Lung (tissue), 16 donors: ENCODE results near the gene CFAP20DC. TPM values are rescaled to one million over a fixed set of nuclear protein-coding genes. Genes with fewer than 3 reads are reported as not detected.
"Not testable (repeated sequence)": the region's sequence is repeated elsewhere in the genome, so short reads cannot be mapped to it uniquely, and the experiment has no call there.

ENCODE experiments used
- ATAC-seq: fragments of 200-7000 bp; cut with Tn5 transposase; one replicate; pipeline ENCODE4 v1.9.1; 2020; ENCODE audit warnings: moderate number of reproducible peaks; ENCODE audit not compliant: insufficient read depth, low FRiP score
- DNase-seq, 3 donors: peaks; one replicate each; pipeline ENCODE4 v3.0.0-alpha.2; 2013 to 2017
- H3K27ac ChIP-seq, 2 donors: one replicate each; pipeline ENCODE4 v1.5.1; 2013; ENCODE audit warnings: mild to moderate bottlenecking in 2 of 2, moderate library complexity in 2 of 2, control low read depth in 1 of 2, inconsistent platforms in 1 of 2, low read depth in 1 of 2, low read length in 1 of 2
- H3K27me3 ChIP-seq, 3 donors: one replicate each; pipeline ENCODE4 v1.5.1; 2013; ENCODE audit warnings: low read length in 2 of 3; ENCODE audit not compliant: control insufficient read depth in 3 of 3, insufficient read depth in 3 of 3
- H3K36me3 ChIP-seq, 4 donors: one replicate each; pipeline ENCODE4 v1.5.1; 2013; ENCODE audit warnings: low read length in 4 of 4, mild to moderate bottlenecking in 1 of 4, moderate library complexity in 1 of 4; ENCODE audit not compliant: control insufficient read depth in 4 of 4, insufficient read depth in 4 of 4
- H3K4me1 ChIP-seq, 5 donors: one replicate each; pipeline ENCODE4 v1.5.1; 2013; ENCODE audit warnings: low read length in 5 of 5, mild to moderate bottlenecking in 2 of 5, moderate library complexity in 1 of 5; ENCODE audit not compliant: control insufficient read depth in 5 of 5, insufficient read depth in 5 of 5
- H3K4me3 ChIP-seq: one replicate; pipeline ENCODE4 v1.5.1; 2013; ENCODE audit warnings: mild to moderate bottlenecking, control low read depth, moderate library complexity
- H3K9ac ChIP-seq, 2 donors: one replicate each; pipeline ENCODE4 v1.5.1; 2013; ENCODE audit warnings: low read length in 2 of 2, control low read depth in 1 of 2; ENCODE audit not compliant: insufficient read depth in 1 of 2
- H3K9me3 ChIP-seq, 4 donors: one replicate each; pipeline ENCODE4 v1.5.1; 2013; ENCODE audit warnings: low read length in 3 of 4, mild to moderate bottlenecking in 1 of 4, moderate library complexity in 1 of 4; ENCODE audit not compliant: control insufficient read depth in 4 of 4, insufficient read depth in 3 of 4
- WGBS, 2 donors: extraction: QIAGEN DNeasy Blood & Tissue Kit; methylation state at CpG; one replicate each; pipeline ENCODE4 v1.1.7; 2013; 5-methylcytosine and 5-hydroxymethylcytosine counted together
- long read RNA-seq, 5 donors: transcript quantifications; one replicate each; lab custom pipeline, GENCODE V29; 2026
- polyA plus RNA-seq, 2 donors: library from polyadenylated mRNA; stranded (reverse); fragments of 200-250 nt; gene quantifications; one replicate each; pipeline ENCODE4 v1.2.1, GENCODE V29; 2013
- total RNA-seq, 2 donors: library from RNA; depleted of rRNA in 1 of 2; stranded (reverse); fragments of >200 nt in 1 of 2; gene quantifications; one replicate each; pipeline ENCODE4 v1.2.1, GENCODE V29; 2014 to 2021
- TF ChIP-seq, protein P1 (sequence below): IDR thresholded peaks from 2 replicates; pipeline ENCODE4 v1.5.1; 2012; ENCODE audit warnings: mild to moderate bottlenecking; ENCODE audit errors: control extremely low read depth, extremely low read depth
- donor health status: control.
- donor health status: control.
- donor health status: Bipolar disorder and iron deficiency.
- donor health status: healthy.
- donor health status: DM: yes; HTN: yes; CAD: no.

CFAP20DC gene
- total RNA-seq (1 to 10 TPM; 2.3 to 5.4 TPM), polyA plus RNA-seq (under 1 TPM; 0.47 to 0.69 TPM)
- long read RNA-seq, donor 1 = 0 reads
- long read RNA-seq, donor 2 = 0 reads
- long read RNA-seq, donor 3 = 0 reads
- long read RNA-seq, donor 4 = 0 reads
- long read RNA-seq, donor 5 = 0 reads

DNA sequence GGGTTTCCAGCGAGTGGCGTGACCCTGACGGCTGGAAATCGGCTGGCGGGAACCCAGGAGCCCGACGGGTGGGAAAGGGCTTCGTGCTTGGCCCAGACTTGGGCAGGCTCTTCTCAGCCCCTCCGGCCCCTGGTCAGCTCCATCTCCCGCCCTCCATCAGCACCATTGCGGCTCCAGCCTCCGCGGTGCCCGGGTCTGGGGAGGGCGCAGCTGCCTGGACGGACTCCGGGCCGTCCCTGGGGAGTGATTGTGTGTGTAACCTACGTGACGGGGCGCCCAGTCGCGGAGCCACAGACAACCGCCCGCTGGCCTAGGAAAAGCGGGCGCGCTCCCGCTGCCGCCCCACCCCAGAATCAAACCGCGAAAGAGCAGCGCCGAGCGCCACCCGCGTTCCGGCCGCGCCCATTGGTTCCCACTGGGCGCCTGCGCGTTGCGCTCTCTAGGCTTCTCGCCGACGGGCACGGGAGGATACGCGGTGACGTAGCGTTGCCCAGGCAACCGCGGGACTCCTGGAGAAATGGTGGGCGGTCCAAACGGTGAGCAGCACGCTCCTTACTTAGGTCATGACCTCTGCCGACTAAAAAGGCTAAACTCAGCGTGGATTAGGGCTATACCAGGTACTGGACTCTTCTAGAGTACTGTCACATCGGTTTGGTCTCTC is at the start of gene CFAP20DC:
CFAP20DC (minus strand) TSS at position 355 of the 661 bp plus-strand sequence. CDS start 394 bp downstream, outside the sequence.
- 2 to 4% methylated on average over 60 of the region's 60 CpGs for WGBS, 2 donors
- Histone ChIP-seq H3K27me3 (no peaks in the 10 kb centered on the region), H3K4me3 (peak within 1 kb of the TSS; percentile 62), H3K4me1 (peaks cover 0 to 9% (median 2%) of the 10 kb centered on the region in 5 donors), H3K9ac (peak within 1 kb of the TSS; percentile 58 to 89), H3K9me3 (no peaks in the 10 kb centered on the region), H3K36me3 (no peaks in the 10 kb centered on the region), H3K27ac (peak within 1 kb of the TSS in 1 of 2 donors; percentile 6)
- peak; percentile 98 for ATAC-seq
- peak; percentile 97 to 98 (median 97) for DNase-seq
- TF ChIP-seq, protein P1, sequence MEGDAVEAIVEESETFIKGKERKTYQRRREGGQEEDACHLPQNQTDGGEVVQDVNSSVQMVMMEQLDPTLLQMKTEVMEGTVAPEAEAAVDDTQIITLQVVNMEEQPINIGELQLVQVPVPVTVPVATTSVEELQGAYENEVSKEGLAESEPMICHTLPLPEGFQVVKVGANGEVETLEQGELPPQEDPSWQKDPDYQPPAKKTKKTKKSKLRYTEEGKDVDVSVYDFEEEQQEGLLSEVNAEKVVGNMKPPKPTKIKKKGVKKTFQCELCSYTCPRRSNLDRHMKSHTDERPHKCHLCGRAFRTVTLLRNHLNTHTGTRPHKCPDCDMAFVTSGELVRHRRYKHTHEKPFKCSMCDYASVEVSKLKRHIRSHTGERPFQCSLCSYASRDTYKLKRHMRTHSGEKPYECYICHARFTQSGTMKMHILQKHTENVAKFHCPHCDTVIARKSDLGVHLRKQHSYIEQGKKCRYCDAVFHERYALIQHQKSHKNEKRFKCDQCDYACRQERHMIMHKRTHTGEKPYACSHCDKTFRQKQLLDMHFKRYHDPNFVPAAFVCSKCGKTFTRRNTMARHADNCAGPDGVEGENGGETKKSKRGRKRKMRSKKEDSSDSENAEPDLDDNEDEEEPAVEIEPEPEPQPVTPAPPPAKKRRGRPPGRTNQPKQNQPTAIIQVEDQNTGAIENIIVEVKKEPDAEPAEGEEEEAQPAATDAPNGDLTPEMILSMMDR = no peak

DNA sequence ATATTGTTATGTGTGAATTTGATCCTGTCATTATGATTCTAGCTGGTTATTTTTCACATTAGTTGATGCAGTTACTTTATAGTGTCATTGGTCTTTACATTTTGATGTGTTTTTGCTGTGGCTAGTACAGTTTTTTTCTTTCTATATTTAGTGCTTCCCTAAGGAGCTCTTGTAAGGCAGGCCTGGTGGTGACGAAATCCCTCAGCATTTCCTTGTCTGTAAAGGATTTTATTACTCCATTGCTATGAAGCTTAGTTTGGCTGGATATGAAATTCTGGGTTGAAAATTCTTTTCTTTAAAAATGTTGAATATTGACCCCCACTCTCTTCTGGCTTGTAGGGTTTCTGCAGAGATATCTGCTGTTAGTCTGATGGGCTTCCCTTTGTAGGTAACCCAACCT is 48.7 kb upstream of the CFAP20DC start:
- ATAC-seq = not testable (repeated sequence)
- 73 to 75% methylated on average over 1 of the region's 1 CpG for WGBS, 2 donors

DNA sequence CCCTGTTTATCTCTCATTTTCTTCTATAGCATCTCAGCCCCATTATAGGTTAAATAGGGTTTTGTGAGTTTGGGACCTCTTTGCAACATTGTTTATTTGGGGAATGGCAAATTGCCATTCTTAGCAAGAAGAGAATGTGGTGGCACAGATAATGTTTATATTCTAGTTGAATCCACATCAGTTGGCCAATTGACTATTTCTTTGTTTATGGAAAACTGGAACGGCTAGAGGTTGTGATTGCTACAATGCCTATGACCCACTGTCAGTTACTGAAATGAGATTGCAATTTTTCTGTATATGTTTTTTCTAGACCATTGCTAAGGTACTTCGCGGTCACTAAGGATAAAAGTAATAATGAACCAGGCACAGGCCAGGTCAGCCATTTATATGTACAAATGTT is 44.6 kb upstream of the CFAP20DC start:
- TF ChIP-seq, protein P1 = no peak
- Histone ChIP-seq H3K27ac (no peak overlapping the region), H3K36me3 (no peaks in the 10 kb centered on the region), H3K9ac (no peak overlapping the region), H3K4me1 (no peaks in the 10 kb centered on the region), H3K4me3 (no peak overlapping the region), H3K27me3 (no peaks in the 10 kb centered on the region), H3K9me3 (no peaks in the 10 kb centered on the region)
- ATAC-seq = no peak
- WGBS, 2 donors = 80 to 90% methylated on average over 3 of the region's 3 CpGs
- peak in 2 of 3 donors; percentile 39 to 41 for DNase-seq

More for the DNA sequence above, 48.7 kb upstream of the CFAP20DC start:
- not testable (repeated sequence) for H3K36me3 ChIP-seq, DNase-seq, H3K4me3 ChIP-seq, H3K9ac ChIP-seq, H3K4me1 ChIP-seq, H3K9me3 ChIP-seq, H3K27me3 ChIP-seq, H3K27ac ChIP-seq

DNA sequence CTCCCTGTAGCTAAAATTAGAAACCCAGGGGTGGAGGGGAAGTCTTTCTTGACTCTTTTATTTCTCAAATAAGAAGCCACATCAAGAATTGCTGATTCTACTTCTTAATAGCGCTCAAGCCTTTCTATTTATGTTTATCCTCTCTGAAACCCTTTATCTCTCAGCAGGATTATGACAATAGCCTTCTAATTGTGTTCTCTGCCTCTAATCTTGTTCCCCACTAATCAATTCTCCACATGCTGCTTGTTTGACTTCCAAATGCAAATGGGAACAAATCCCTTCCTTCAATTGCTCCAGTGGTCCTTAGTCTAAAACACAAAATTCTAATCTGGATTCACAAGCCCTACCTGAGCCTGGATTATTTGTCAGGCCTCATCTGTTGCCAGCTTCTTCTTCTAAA is 43.7 kb upstream of the CFAP20DC start:
- TF ChIP-seq, protein P1 = no peak
- Histone ChIP-seq H3K9me3 (no peaks in the 10 kb centered on the region), H3K9ac (no peak overlapping the region), H3K4me1 (no peaks in the 10 kb centered on the region), H3K4me3 (no peak overlapping the region), H3K36me3 (no peaks in the 10 kb centered on the region), H3K27ac (no peak overlapping the region), H3K27me3 (no peaks in the 10 kb centered on the region)
- DNase-seq = no peak
- ATAC-seq = no peak
- 88 to 91% methylated on average over 1 of the region's 1 CpG for WGBS, 2 donors
